Gastroesophageal sphincter (tissue), 4 donors: Measurements from ENCODE around the gene LDAH. TPM values are rescaled to one million over a fixed set of nuclear protein-coding genes. Genes with fewer than 3 reads are reported as not detected.

Experiments
- ATAC-seq: fragments of 150-250 bp; one replicate; pipeline ENCODE4 v1.9.1; 2016; ENCODE audit warnings: mild to moderate bottlenecking, moderate library complexity
- H3K27ac ChIP-seq, 4 donors: fragments of 200-600 bp; sonication (generic) in 3 of 4; 1 replicate in 3 of 4; 2 replicates in 1 of 4; pipeline ENCODE4 v1.5.1; 2016 to 2019
- H3K27me3 ChIP-seq: fragments of 200-600 bp; sonication (generic); one replicate; pipeline ENCODE4 v1.5.1; 2019
- H3K36me3 ChIP-seq, 2 donors: fragments of 200-600 bp; sonication (generic); one replicate each; pipeline ENCODE4 v1.5.1; 2019; ENCODE audit warnings: control low read depth in 1 of 2
- H3K4me1 ChIP-seq, 3 donors: fragments of 200-600 bp; sonication (generic); 1 replicate in 2 of 3; 2 replicates in 1 of 3; pipeline ENCODE4 v1.5.1; 2016 to 2019; ENCODE audit warnings: control low read depth in 2 of 3
- H3K4me3 ChIP-seq, 2 donors: fragments of 200-600 bp; sonication (generic); one replicate each; pipeline ENCODE4 v1.5.1; 2019; ENCODE audit warnings: mild to moderate bottlenecking in 1 of 2, moderate library complexity in 1 of 2
- H3K9me3 ChIP-seq, 3 donors: fragments of 200-600 bp; sonication (generic); one replicate each; pipeline ENCODE4 v1.5.1; 2017 to 2019; ENCODE audit warnings: control low read depth in 2 of 3
- EP300 ChIP-seq: sonication (generic); formaldehyde crosslinking; IDR thresholded peaks from one replicate; pipeline ENCODE4 v1.6.1; 2017; ENCODE audit warnings: antibody characterized with exemption, mild to moderate bottlenecking
- POLR2A ChIP-seq, 2 donors: fragments of 450-650 bp; IDR thresholded peaks; one replicate each; pipeline ENCODE4 v1.6.1; 2017; ENCODE audit warnings: antibody characterized with exemption in 2 of 2, mild to moderate bottlenecking in 2 of 2, moderate library complexity in 1 of 2
- POLR2AphosphoS5 ChIP-seq: sonication (generic); formaldehyde crosslinking; IDR thresholded peaks from one replicate; pipeline ENCODE4 v1.6.1; 2017; ENCODE audit warnings: antibody characterized with exemption
- WGBS, 2 donors: methylation state at CpG; one replicate each; pipeline ENCODE4 v1.1.5; 2018; ENCODE audit warnings: low coverage in 1 of 2; 5-methylcytosine and 5-hydroxymethylcytosine counted together
- total RNA-seq, 4 donors: library from RNA; depleted of rRNA; stranded (reverse); fragments of >200 nt; gene quantifications; one replicate each; pipeline ENCODE4 v1.1.0, GENCODE V29; 2016
- TF ChIP-seq, protein P1 (sequence below), 4 experiments: fragments of 200-600 bp in 2 of 4; fragments of 450-650 bp in 2 of 4; sonication (generic) in 1 of 4; IDR thresholded peaks; one replicate each; pipeline ENCODE4 v1.5.1; 2017 to 2019; ENCODE audit warnings: antibody characterized with exemption in 4 of 4, mild to moderate bottlenecking in 2 of 4, moderate library complexity in 2 of 4

Gene LDAH
- total RNA-seq, 4 donors from 2014 or later, result 10.5 to 19.0 (median 14.5) TPM

DNA sequence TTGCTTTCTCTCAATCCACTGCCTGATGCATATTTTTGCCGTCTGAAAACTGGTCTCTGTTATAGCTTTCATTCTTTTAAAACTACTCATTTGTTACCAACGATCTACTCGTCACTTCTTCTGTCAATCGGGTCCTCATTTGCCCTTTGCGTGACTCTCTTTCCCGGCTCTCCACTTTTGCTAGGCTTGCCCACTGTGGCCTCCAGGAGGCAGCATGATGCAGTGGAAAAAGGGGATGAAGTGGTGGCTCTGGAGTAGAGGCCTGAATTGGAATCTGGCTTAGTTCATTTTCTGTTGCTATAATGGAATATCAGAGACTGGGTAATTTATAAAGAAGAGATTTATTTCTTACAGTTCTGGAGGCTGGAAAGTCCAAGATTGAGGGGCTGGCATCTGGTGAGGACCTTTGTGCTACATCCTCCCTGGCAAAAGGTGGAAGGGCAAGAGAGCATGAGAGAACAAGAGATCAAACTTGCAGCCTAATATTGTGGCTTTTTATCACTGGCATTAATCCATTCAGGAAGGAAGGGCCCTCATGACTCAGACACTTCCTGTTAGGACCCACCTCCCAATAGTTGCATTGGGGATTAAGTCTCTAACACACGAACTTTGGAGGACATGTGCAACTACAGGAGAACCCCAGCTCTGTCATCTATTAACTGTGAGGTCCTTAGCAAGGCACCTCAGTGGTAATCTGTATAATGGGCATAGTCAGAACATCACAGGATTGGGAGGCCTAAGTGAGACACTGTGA is 140.6 kb downstream of the LDAH start:
- Histone ChIP-seq H3K27ac (no peak overlapping the region), H3K27me3 (no peaks in the 10 kb centered on the region), H3K4me1 (peaks cover 0 to 15% (median 0%) of the 10 kb centered on the region in 3 donors), H3K9me3 (no peaks in the 10 kb centered on the region), H3K4me3 (no peak overlapping the region), H3K36me3 (peaks cover 0 to 65% of the 10 kb centered on the region in 2 donors)
- WGBS, 2 donors, result 68 to 84% methylated on average over 5 to 6 of the region's 7 CpGs
- TF ChIP-seq, protein P1, sequence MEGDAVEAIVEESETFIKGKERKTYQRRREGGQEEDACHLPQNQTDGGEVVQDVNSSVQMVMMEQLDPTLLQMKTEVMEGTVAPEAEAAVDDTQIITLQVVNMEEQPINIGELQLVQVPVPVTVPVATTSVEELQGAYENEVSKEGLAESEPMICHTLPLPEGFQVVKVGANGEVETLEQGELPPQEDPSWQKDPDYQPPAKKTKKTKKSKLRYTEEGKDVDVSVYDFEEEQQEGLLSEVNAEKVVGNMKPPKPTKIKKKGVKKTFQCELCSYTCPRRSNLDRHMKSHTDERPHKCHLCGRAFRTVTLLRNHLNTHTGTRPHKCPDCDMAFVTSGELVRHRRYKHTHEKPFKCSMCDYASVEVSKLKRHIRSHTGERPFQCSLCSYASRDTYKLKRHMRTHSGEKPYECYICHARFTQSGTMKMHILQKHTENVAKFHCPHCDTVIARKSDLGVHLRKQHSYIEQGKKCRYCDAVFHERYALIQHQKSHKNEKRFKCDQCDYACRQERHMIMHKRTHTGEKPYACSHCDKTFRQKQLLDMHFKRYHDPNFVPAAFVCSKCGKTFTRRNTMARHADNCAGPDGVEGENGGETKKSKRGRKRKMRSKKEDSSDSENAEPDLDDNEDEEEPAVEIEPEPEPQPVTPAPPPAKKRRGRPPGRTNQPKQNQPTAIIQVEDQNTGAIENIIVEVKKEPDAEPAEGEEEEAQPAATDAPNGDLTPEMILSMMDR (IDR thresholded peaks at IDR 0.05), result peak in 3 of 4 experiments; percentile 15 to 40 (median 34)
- TF ChIP-seq POLR2AphosphoS5, result no peak
- no peak for TF ChIP-seq POLR2A (IDR thresholded peaks at IDR 0.05)
- TF ChIP-seq EP300, result no peak
- ATAC-seq, result no peak

DNA sequence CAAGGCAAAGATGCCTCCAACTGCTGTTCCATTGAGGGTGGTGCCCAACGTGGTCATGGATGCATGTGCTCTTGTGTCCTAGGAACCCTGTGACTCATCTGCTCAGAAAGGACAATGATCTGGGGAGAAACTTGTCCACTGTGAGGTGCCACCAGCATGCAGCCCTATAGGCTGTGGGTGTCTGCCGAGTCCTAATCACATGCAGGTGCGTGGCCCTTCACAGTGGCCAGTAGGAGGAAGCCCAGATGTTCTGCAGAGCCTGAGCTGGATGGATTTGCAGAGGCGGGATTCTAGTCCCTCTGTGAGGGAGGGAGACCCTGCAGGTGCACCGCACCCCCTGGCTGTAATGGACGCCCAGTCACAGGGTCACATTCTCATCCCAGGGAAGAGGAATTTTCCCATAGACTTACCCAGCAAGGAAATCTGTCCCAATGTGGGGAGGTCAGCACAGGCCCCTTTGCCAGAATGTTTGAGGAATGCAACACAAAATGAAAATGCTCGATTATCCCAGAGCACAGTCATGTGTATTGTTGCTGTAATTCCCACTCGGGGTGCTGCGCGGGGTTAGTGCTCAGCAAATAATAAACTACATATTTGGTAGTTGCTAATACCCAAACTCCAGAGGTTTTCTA is 142.0 kb downstream of the LDAH start:
- TF ChIP-seq POLR2AphosphoS5 (no peak), POLR2A (IDR thresholded peaks at IDR 0.05) (no peak), EP300 (no peak)
- TF ChIP-seq, protein P1 (IDR thresholded peaks at IDR 0.05), result no peak
- ATAC-seq, result no peak
- Histone ChIP-seq H3K9me3 (no peaks in the 10 kb centered on the region), H3K4me1 (peaks cover 0 to 25% (median 0%) of the 10 kb centered on the region in 3 donors), H3K4me3 (no peak overlapping the region), H3K27ac (no peak overlapping the region), H3K27me3 (no peaks in the 10 kb centered on the region), H3K36me3 (peaks cover 0 to 50% of the 10 kb centered on the region in 2 donors)
- 74 to 95% methylated on average over 6 to 7 of the region's 10 CpGs for WGBS, 2 donors

DNA sequence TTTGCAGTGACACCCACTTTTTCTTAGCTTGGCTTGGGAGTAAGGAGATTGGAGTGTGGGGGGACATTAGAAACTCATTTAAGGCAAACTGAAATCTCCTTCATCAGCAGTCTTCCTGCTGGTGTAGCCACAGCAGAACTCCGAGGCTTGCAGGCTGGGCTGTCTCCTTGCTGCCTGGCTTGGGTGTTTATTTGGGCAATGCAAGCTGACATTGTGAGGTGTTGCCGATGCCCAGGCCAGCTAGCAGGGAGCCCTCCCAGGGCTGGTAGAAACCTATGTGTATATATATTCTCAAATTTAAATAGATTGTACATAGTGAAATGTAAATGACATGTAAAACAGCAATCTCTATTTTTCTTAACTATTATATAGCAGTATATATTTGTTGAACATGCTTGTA is 144.1 kb downstream of the LDAH start:
- 78 to 79% methylated on average over 1 to 2 of the region's 2 CpGs for WGBS, 2 donors
- Histone ChIP-seq H3K27ac (no peak overlapping the region), H3K4me1 (peaks cover 0 to 45% (median 0%) of the 10 kb centered on the region in 3 donors), H3K9me3 (no peaks in the 10 kb centered on the region), H3K36me3 (peaks cover 0 to 36% of the 10 kb centered on the region in 2 donors), H3K4me3 (no peak overlapping the region), H3K27me3 (peaks cover 8% of the 10 kb centered on the region)
- no peak for ATAC-seq
- TF ChIP-seq, protein P1 (IDR thresholded peaks at IDR 0.05), result no peak
- TF ChIP-seq POLR2A (IDR thresholded peaks at IDR 0.05) (no peak), POLR2AphosphoS5 (no peak), EP300 (no peak)

DNA sequence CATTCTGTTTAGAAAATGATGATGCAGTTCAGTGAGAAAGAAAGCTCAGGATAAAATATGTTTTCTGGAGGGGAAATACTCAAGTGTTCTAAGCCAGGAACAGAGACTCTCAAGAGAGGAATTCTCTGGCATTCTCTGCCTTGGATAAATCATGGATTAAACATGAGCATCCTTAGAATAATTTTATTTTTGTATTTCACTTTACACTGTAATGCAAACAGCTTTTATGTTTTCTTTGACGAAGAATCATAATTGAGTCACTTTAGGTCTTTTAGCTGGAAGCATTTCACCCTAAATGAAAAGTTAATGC is 144.9 kb downstream of the LDAH start:
- peaks cover 14% of the 10 kb centered on the region for H3K27me3 ChIP-seq
- no peaks in the 10 kb centered on the region for H3K9me3 ChIP-seq
- WGBS, 2 donors, result 92 to 100% methylated on average over 1 of the region's 1 CpG
- no peak overlapping the region for H3K27ac ChIP-seq
- H3K36me3 ChIP-seq, result peaks cover 0 to 29% of the 10 kb centered on the region in 2 donors
- peaks cover 0 to 52% (median 0%) of the 10 kb centered on the region in 3 donors for H3K4me1 ChIP-seq
- H3K4me3 ChIP-seq, result no peak overlapping the region
- no peak for ATAC-seq
- TF ChIP-seq, protein P1 (IDR thresholded peaks at IDR 0.05), result no peak
- TF ChIP-seq POLR2AphosphoS5 (no peak), EP300 (no peak), POLR2A (IDR thresholded peaks at IDR 0.05) (no peak)
